Fibroblast of skin of left biceps (primary cell): ENCODE measurements around the gene NSUN3.
"Not testable (repeated sequence)": the region's sequence is repeated elsewhere in the genome, so short reads cannot be mapped to it uniquely, and the experiment has no call there.

Experiments
- DNase-seq, 2 experiments: peaks; one replicate each; pipeline ENCODE4 v3.0.0-alpha.2; 2013; ENCODE audit warnings: low read depth in 2 of 2

NSUN3 gene

GRCh38 chr3:94062513-94063404 is at the start of gene NSUN3, which contains the start of gene DHFR2:
Gene NSUN3 (plus strand): TSS chr3:94063061. CDS start chr3:94063127, 66 bp downstream.
Gene DHFR2 (minus strand): TSS chr3:94062916. CDS start chr3:94061511, 1,405 bp downstream.
- peak; percentile 94 to 95 for DNase-seq

GRCh38 chr3:94015025-94015424 is 47.8 kb upstream of the NSUN3 start:
- DNase-seq, result no peak

GRCh38 chr3:94019659-94020058 is 43.2 kb upstream of the NSUN3 start:
- no peak for DNase-seq

- DNase-seq, result no peak
Measured at GRCh38 chr3:94020293-94020692, 42.6 kb upstream of the NSUN3 start.

GRCh38 chr3:94024385-94024784 is 38.5 kb upstream of the NSUN3 start:
- DNase-seq, result peak; percentile 12

GRCh38 chr3:94026623-94027022 is 36.2 kb upstream of the NSUN3 start:
- no peak for DNase-seq

- no peak for DNase-seq
Measured at GRCh38 chr3:94028093-94028837, 34.6 kb upstream of the NSUN3 start, which contains the start of gene STX19. Gene STX19 (minus strand): TSS chr3:94028597. CDS start chr3:94015269, 13,328 bp downstream.

GRCh38 chr3:94036909-94037507 is 25.9 kb upstream of the NSUN3 start:
- DNase-seq, result peak; percentile 10 to 11

GRCh38 chr3:94043285-94043684 is 19.6 kb upstream of the NSUN3 start:
- DNase-seq, result no peak

GRCh38 chr3:94044100-94044936 is 18.5 kb upstream of the NSUN3 start:
- not testable (repeated sequence) for DNase-seq

- DNase-seq, result no peak
Measured at GRCh38 chr3:94046533-94046932, 16.3 kb upstream of the NSUN3 start.

- DNase-seq, result no peak
Measured at GRCh38 chr3:94049267-94049666, 13.6 kb upstream of the NSUN3 start.

GRCh38 chr3:94050546-94050945 is 12.3 kb upstream of the NSUN3 start:
- no peak for DNase-seq

- DNase-seq, result no peak
Measured at GRCh38 chr3:94061297-94061696, 1.6 kb upstream of the NSUN3 start.

- DNase-seq, result no peak
Measured at GRCh38 chr3:94063496-94064119, 747 bp downstream of the NSUN3 start.

GRCh38 chr3:94064243-94064860 is 1.5 kb downstream of the NSUN3 start:
- DNase-seq, result no peak

GRCh38 chr3:94065122-94065521 is 2.3 kb downstream of the NSUN3 start:
- DNase-seq, result no peak

- DNase-seq, result no peak
Measured at GRCh38 chr3:94065819-94066480, 3.1 kb downstream of the NSUN3 start.
